ENCODE measurements around the gene PSG11.
"Not testable (repeated sequence)": the region's sequence is repeated elsewhere in the genome, so short reads cannot be mapped to it uniquely, and the experiment has no call there.

GRCh38 chr19:42971451-42971850, 54.8 kb downstream of the PSG11 start:
- TF ChIP-seq CTCF, POLR2AphosphoS5, POLR2A (IDR thresholded peaks at IDR 0.05): not testable (repeated sequence)

Measured in breast epithelium (tissue), 3 donors.